ENCODE data around the gene RASAL2. TPM values are rescaled to one million over a fixed set of nuclear protein-coding genes. Genes with fewer than 3 reads are reported as not detected.
"Not testable (repeated sequence)": the region's sequence is repeated elsewhere in the genome, so short reads cannot be mapped to it uniquely, and the experiment has no call there.

RASAL2 gene
- total RNA-seq, 1 donor from 2014 or later: 12.4 TPM

- FAIRE-seq: no peak
- Histone ChIP-seq H3K27me3 (ENCODE audit: control insufficient read depth, insufficient read depth, low read length) (no peaks in the 10 kb centered on the region), H3K36me3 (ENCODE audit: control insufficient read depth, insufficient read depth, low read length) (no peaks in the 10 kb centered on the region), H3K4me3 (ENCODE audit: low read depth, low read length) (no peak overlapping the region)
- no peak for DNase-seq (ENCODE audit: low read depth)
- no peak for TF ChIP-seq CTCF (IDR thresholded peaks at IDR 0.05; ENCODE audit: insufficient read depth, low read length, severe bottlenecking)
These were observed 149.2 kb downstream of the RASAL2 start for GRCh38 chr1:178243119-178243518.

- FAIRE-seq (no peak), DNase-seq (ENCODE audit: low read depth) (no peak)
- no peak for TF ChIP-seq CTCF (IDR thresholded peaks at IDR 0.05; ENCODE audit: insufficient read depth, low read length, severe bottlenecking)
- Histone ChIP-seq H3K27me3 (ENCODE audit: control insufficient read depth, insufficient read depth, low read length) (no peaks in the 10 kb centered on the region), H3K4me3 (ENCODE audit: low read depth, low read length) (no peak overlapping the region), H3K36me3 (ENCODE audit: control insufficient read depth, insufficient read depth, low read length) (no peaks in the 10 kb centered on the region)
These were observed 150.0 kb downstream of the RASAL2 start for GRCh38 chr1:178243890-178244289.

GRCh38 chr1:178248284-178248683 lies 154.4 kb downstream of the RASAL2 start:
- not testable (repeated sequence) for H3K36me3 ChIP-seq (ENCODE audit: control insufficient read depth, insufficient read depth, low read length); H3K4me3 ChIP-seq (ENCODE audit: low read depth, low read length); DNase-seq (ENCODE audit: low read depth); FAIRE-seq; H3K27me3 ChIP-seq (ENCODE audit: control insufficient read depth, insufficient read depth, low read length)

GRCh38 chr1:178253581-178253980 lies 159.7 kb downstream of the RASAL2 start:
- not testable (repeated sequence) for H3K36me3 ChIP-seq (ENCODE audit: control insufficient read depth, insufficient read depth, low read length); H3K27me3 ChIP-seq (ENCODE audit: control insufficient read depth, insufficient read depth, low read length); FAIRE-seq; H3K4me3 ChIP-seq (ENCODE audit: low read depth, low read length); DNase-seq (ENCODE audit: low read depth)

GRCh38 chr1:178254433-178254832 lies 160.5 kb downstream of the RASAL2 start:
- Histone ChIP-seq H3K4me3 (ENCODE audit: low read depth, low read length) (no peak overlapping the region), H3K36me3 (ENCODE audit: control insufficient read depth, insufficient read depth, low read length) (no peaks in the 10 kb centered on the region), H3K27me3 (ENCODE audit: control insufficient read depth, insufficient read depth, low read length) (no peaks in the 10 kb centered on the region)
- no peak for TF ChIP-seq CTCF (IDR thresholded peaks at IDR 0.05; ENCODE audit: insufficient read depth, low read length, severe bottlenecking)
- no peak for FAIRE-seq
- DNase-seq (ENCODE audit: low read depth): no peak

- Histone ChIP-seq H3K4me3 (ENCODE audit: low read depth, low read length) (no peak overlapping the region), H3K36me3 (ENCODE audit: control insufficient read depth, insufficient read depth, low read length) (no peaks in the 10 kb centered on the region), H3K27me3 (ENCODE audit: control insufficient read depth, insufficient read depth, low read length) (no peaks in the 10 kb centered on the region)
- DNase-seq (ENCODE audit: low read depth): no peak
- FAIRE-seq: no peak
- no peak for TF ChIP-seq CTCF (IDR thresholded peaks at IDR 0.05; ENCODE audit: insufficient read depth, low read length, severe bottlenecking)
These were observed 164.6 kb downstream of the RASAL2 start for GRCh38 chr1:178258536-178258935.

- TF ChIP-seq CTCF (IDR thresholded peaks at IDR 0.05; ENCODE audit: insufficient read depth, low read length, severe bottlenecking): no peak
- FAIRE-seq (no peak), DNase-seq (ENCODE audit: low read depth) (peak; percentile 46)
- Histone ChIP-seq H3K27me3 (ENCODE audit: control insufficient read depth, insufficient read depth, low read length) (no peaks in the 10 kb centered on the region), H3K36me3 (ENCODE audit: control insufficient read depth, insufficient read depth, low read length) (no peaks in the 10 kb centered on the region), H3K4me3 (ENCODE audit: low read depth, low read length) (no peak overlapping the region)
These were observed 168.2 kb downstream of the RASAL2 start for GRCh38 chr1:178262120-178262500.
